Natural killer cell (primary cell): Measurements from ENCODE around the gene PTPRK. TPM values are rescaled to one million over a fixed set of nuclear protein-coding genes. Genes with fewer than 3 reads are reported as not detected.
A peak's percentile ranks its signal among the peaks of the same experiment; 100 is the strongest.

Experiments used
- ATAC-seq, 3 donors: fragments of 150-1000 bp in 2 of 3; fragments of 200-7000 bp in 1 of 3; cut with Tn5 transposase; 1 replicate in 1 of 3; 2 replicates in 2 of 3; pipeline ENCODE4 v1.10.0; 2021; ENCODE audit warnings: mild to moderate bottlenecking in 2 of 3, moderate library complexity in 2 of 3
- DNase-seq, 2 donors: peaks; one replicate each; pipeline versions ENCODE4 v3.0.0 to v3.0.0-alpha.2; 2013 to 2021; ENCODE audit warnings: mixed read lengths in 1 of 2
- H3K27ac ChIP-seq: one replicate; pipeline ENCODE4 v1.5.1; 2013; ENCODE audit warnings: mild to moderate bottlenecking, low read length
- H3K27me3 ChIP-seq: one replicate; pipeline ENCODE4 v1.6.1; 2013; ENCODE audit warnings: low read length; ENCODE audit not compliant: control insufficient read depth, insufficient read depth
- H3K36me3 ChIP-seq: one replicate; pipeline ENCODE4 v1.6.1; 2013; ENCODE audit warnings: low read length; ENCODE audit not compliant: control insufficient read depth, insufficient read depth
- H3K4me1 ChIP-seq: one replicate; pipeline ENCODE4 v1.6.1; 2013; ENCODE audit warnings: low read length; ENCODE audit not compliant: control insufficient read depth, insufficient read depth
- H3K4me3 ChIP-seq: one replicate; pipeline ENCODE4 v1.5.1; 2013; ENCODE audit warnings: low read length
- H3K9me3 ChIP-seq: one replicate; pipeline ENCODE4 v1.6.1; 2013; ENCODE audit warnings: low read length; ENCODE audit not compliant: control insufficient read depth, insufficient read depth
- H3K27ac Mint-ChIP-seq, 2 donors: one replicate each; pipeline ENCODE4 v1.8.0; 2022; ENCODE audit warnings: mild to moderate bottlenecking in 2 of 2, mixed read lengths in 2 of 2, moderate library complexity in 1 of 2
- H3K27me3 Mint-ChIP-seq, 2 donors: one replicate each; pipeline ENCODE4 v1.8.0; 2022; ENCODE audit warnings: low read depth in 2 of 2, mixed read lengths in 2 of 2
- H3K36me3 Mint-ChIP-seq: one replicate; pipeline ENCODE4 v1.8.0; 2022; ENCODE audit warnings: mixed read lengths
- H3K4me1 Mint-ChIP-seq, 2 donors: one replicate each; pipeline ENCODE4 v1.8.0; 2022; ENCODE audit warnings: mixed read lengths in 2 of 2
- H3K4me3 Mint-ChIP-seq: one replicate; pipeline ENCODE4 v1.8.0; 2022; ENCODE audit warnings: mild to moderate bottlenecking, moderate library complexity, mixed read lengths
- H3K9me3 Mint-ChIP-seq, 2 donors: one replicate each; pipeline ENCODE4 v1.8.0; 2022; ENCODE audit warnings: mixed read lengths in 2 of 2
- CTCF ChIP-seq: fragments of 200-600 bp; IDR thresholded peaks from one replicate; pipeline ENCODE4 v1.8.0; 2022; ENCODE audit warnings: antibody characterized with exemption
- WGBS: methylation state at CpG from one replicate; pipeline ENCODE4 v1.1.7; 2013; ENCODE audit warnings: missing lambda C conversion rate; ENCODE audit not compliant: insufficient coverage; 5-methylcytosine and 5-hydroxymethylcytosine counted together
- intact Hi-C: fragments of 100-400 bp; cut with micrococcal nuclease; formaldehyde crosslinking; loops from one replicate; pipeline ENCODE4 v1.14.2; 2022
- total RNA-seq, 4 donors: library from RNA; stranded (reverse); fragments of 120-200 nt in 1 of 4; gene quantifications; one replicate each; pipeline versions ENCODE4 v1.2.3 to v1.2.4, GENCODE V29; 2013 to 2022

The PTPRK gene
- total RNA-seq, 3 donors from 2014 or later (not counting 1 experiment from before 2014, with no cell fraction given) = 0.14 to 1.2 (median 0.95) TPM

GRCh38 chr6:128516514-128516898 lies 3.9 kb downstream of the PTPRK start:
- DNase-seq (peak in 1 of 2 donors; percentile 35), ATAC-seq (no peak)
- Mint-ChIP-seq H3K4me3 (no peak overlapping the region), H3K9me3 (no peaks in the 10 kb centered on the region), H3K27me3 (peaks cover 42 to 54% of the 10 kb centered on the region in 2 donors), H3K36me3 (no peaks in the 10 kb centered on the region), H3K4me1 (peaks cover 22 to 25% of the 10 kb centered on the region in 2 donors), H3K27ac (no peak overlapping the region)
- H3K4me3 ChIP-seq = no peak overlapping the region
- H3K36me3 ChIP-seq = no peaks in the 10 kb centered on the region
- peaks cover 22% of the 10 kb centered on the region for H3K4me1 ChIP-seq
- H3K27me3 ChIP-seq = peaks cover 34% of the 10 kb centered on the region
- intact Hi-C loops = no loop called here
- H3K9me3 ChIP-seq = no peaks in the 10 kb centered on the region
- WGBS = 58% methylated on average over 1 of the region's 1 CpG
- no peak for TF ChIP-seq CTCF
- H3K27ac ChIP-seq = no peak overlapping the region

GRCh38 chr6:128515550-128516513 lies 4.6 kb downstream of the PTPRK start:
- intact Hi-C loops = no loop called here
- no peak for ATAC-seq

GRCh38 chr6:128513878-128514277 lies 6.5 kb downstream of the PTPRK start:
- Mint-ChIP-seq H3K36me3 (no peaks in the 10 kb centered on the region), H3K9me3 (no peaks in the 10 kb centered on the region), H3K27me3 (peaks cover 24 to 33% of the 10 kb centered on the region in 2 donors), H3K27ac (no peak overlapping the region), H3K4me3 (no peak overlapping the region), H3K4me1 (peaks cover 4 to 5% of the 10 kb centered on the region in 2 donors)
- Histone ChIP-seq H3K27me3 (peaks cover 11% of the 10 kb centered on the region), H3K27ac (no peak overlapping the region), H3K36me3 (no peaks in the 10 kb centered on the region), H3K4me1 (peaks cover 2% of the 10 kb centered on the region), H3K4me3 (no peak overlapping the region), H3K9me3 (no peaks in the 10 kb centered on the region)
- intact Hi-C loops = no loop called here
- ATAC-seq (no peak), DNase-seq (no peak)
- WGBS = 97% methylated on average over 3 of the region's 3 CpGs
- no peak for TF ChIP-seq CTCF

More at GRCh38 chr6:128515550-128516513, 4.6 kb downstream of the PTPRK start:
- Mint-ChIP-seq H3K27ac (no peak overlapping the region), H3K27me3 (peaks cover 37 to 47% of the 10 kb centered on the region in 2 donors), H3K4me1 (peaks cover 17 to 21% of the 10 kb centered on the region in 2 donors), H3K36me3 (no peaks in the 10 kb centered on the region), H3K4me3 (no peak overlapping the region), H3K9me3 (no peaks in the 10 kb centered on the region)
- no peak overlapping the region for H3K4me3 ChIP-seq
- H3K36me3 ChIP-seq = no peaks in the 10 kb centered on the region
- no peak for TF ChIP-seq CTCF
- no peaks in the 10 kb centered on the region for H3K9me3 ChIP-seq
- no peak for DNase-seq
- no peak overlapping the region for H3K27ac ChIP-seq
- 94% methylated on average over 4 of the region's 6 CpGs for WGBS
- peaks cover 27% of the 10 kb centered on the region for H3K27me3 ChIP-seq
- peaks cover 19% of the 10 kb centered on the region for H3K4me1 ChIP-seq
